Uterus (tissue), 2 donors: Measurements from ENCODE around the gene RNFT2.

Source experiments
- POLR2A ChIP-seq, 2 donors: fragments of 450-650 bp; IDR thresholded peaks; one replicate each; pipeline ENCODE4 v1.6.1; 2016; ENCODE audit warnings: antibody characterized with exemption in 2 of 2, mild to moderate bottlenecking in 1 of 2, moderate library complexity in 1 of 2
- TF ChIP-seq, protein P1 (sequence below), 4 experiments: fragments of 200-600 bp in 2 of 4; fragments of 450-650 bp in 2 of 4; sonication (generic) in 2 of 4; IDR thresholded peaks; one replicate each; pipeline ENCODE4 v1.5.1; 2016 to 2019; ENCODE audit warnings: antibody characterized with exemption in 4 of 4, mild to moderate bottlenecking in 2 of 4, moderate library complexity in 1 of 4

DNA sequence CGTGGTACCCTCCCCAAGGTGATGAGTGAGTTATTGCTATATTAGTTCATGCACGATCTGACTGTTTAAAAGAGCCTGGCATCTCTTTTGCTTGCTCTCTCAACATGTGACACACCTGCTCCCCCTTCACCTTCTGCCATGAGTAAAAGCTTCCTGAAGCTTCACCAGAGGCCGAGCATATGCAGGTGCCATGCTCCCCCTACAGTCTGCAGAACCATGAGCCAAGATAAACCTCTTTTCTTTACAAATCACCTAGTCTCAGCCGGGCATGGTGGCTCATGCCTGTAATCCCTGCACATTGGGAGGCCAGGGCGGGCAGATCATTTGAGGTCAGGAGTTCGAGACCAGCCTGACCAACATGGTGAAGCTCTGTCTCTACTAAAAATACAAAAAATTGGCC lies 61.8 kb downstream of the RNFT2 start:
- TF ChIP-seq, protein P1, sequence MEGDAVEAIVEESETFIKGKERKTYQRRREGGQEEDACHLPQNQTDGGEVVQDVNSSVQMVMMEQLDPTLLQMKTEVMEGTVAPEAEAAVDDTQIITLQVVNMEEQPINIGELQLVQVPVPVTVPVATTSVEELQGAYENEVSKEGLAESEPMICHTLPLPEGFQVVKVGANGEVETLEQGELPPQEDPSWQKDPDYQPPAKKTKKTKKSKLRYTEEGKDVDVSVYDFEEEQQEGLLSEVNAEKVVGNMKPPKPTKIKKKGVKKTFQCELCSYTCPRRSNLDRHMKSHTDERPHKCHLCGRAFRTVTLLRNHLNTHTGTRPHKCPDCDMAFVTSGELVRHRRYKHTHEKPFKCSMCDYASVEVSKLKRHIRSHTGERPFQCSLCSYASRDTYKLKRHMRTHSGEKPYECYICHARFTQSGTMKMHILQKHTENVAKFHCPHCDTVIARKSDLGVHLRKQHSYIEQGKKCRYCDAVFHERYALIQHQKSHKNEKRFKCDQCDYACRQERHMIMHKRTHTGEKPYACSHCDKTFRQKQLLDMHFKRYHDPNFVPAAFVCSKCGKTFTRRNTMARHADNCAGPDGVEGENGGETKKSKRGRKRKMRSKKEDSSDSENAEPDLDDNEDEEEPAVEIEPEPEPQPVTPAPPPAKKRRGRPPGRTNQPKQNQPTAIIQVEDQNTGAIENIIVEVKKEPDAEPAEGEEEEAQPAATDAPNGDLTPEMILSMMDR (IDR thresholded peaks at IDR 0.05), result no peak
- no peak for TF ChIP-seq POLR2A (IDR thresholded peaks at IDR 0.05)
